Effector CD4-positive, alpha-beta T cell (primary cell): ENCODE measurements around the gene CELA2A.
"Not testable (repeated sequence)": the region's sequence is repeated elsewhere in the genome, so short reads cannot be mapped to it uniquely, and the experiment has no call there.

ENCODE experiments used
- DNase-seq: peaks from one replicate; pipeline ENCODE4 v3.0.0-alpha.2; 2020

The CELA2A gene

DNA sequence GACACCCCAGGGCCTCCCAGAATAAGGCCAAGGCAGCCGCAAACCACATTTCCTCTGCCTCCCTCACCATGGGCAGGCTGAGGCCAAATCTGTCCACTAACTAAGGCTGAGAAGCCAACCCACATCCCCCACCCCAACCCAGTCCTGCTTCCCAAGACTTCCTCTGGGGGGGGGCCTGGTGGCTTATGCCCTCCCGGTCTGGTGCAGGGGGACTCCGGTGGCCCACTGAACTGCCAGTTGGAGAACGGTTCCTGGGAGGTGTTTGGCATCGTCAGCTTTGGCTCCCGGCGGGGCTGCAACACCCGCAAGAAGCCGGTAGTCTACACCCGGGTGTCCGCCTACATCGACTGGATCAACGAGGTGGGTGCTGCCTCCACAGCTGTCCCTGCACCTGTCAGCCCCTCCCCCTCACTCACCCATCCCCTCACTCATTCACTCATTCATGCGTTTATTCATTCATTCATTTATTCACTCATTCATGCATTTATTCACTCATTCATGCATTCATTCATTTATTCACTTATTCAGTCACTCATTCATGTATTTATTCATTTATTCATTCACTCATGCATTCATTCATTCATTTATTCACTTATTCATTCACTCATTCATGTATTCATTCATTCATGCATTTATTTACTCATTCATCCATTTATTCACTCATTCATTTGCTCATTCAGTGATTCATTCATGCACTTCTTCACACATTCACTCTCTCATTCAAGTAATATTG is 11.0 kb upstream of the CELA2A start:
- no peak for DNase-seq

DNA sequence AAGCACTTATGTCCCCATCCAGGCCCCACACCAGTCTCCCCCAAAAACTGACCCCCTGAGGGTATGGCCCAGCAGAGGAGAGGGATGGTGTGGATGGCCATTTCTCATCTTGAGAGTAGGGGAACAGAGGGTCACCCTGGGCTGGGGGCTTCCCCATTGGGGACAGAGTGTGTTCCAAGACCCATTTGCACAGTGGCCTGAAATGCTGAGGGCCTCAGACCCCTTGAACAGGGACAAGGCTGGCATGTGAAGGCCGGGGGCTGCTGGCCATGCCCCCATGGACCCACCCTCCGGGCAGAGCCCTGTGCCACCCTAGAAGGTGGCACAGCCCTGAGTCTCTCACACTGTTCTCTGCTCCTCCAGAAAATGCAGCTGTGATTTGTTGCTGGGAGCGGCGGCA is 10.3 kb upstream of the CELA2A start:
- no peak for DNase-seq

DNA sequence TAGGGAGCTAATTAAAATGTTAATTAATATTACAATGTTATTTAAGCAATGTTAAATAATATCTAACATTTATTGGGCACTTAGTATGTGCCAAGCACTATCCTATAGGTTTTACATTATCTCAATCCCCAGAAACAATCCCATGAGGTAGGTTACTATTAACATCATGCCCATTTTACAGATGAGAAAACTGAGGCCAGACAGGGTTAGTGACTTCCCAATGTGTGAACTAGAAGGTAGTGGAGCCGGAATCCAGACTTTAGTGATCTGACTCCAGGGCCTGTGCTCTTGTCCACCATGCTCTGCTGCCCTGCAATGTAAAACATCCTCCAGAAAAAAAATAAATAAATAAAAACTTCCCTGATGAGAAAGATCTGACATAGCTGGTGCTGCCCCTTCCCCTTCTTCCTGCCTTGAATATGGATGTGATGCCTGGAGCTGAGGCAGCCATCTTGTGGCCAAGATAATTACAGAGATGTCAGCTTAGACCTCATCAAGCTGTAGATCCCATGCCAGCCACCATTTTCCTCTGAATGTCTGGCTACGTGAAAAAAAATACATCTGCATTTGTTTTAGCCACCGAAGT is 7.6 kb upstream of the CELA2A start:
- DNase-seq: no peak

DNA sequence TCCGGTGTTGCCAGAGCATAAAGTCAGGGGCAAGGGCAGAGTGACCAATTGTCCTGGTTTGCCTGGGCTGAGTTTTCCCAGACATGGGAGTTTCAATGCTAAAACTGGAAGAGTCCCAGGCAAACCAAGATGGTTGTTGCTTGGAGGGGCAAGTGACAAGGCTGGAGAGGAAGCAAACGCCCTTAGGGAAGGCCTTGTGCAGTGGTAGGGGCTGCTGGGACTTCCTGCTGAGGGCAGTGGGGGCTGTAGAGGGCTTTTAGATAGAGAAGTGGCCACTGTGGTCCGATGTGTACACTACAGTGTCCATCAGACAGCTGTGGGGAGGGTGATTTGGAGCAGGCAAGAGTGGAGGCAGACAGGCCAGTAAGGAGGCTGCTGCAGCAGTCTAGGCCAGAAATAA is 7.0 kb upstream of the CELA2A start:
- DNase-seq: no peak

DNA sequence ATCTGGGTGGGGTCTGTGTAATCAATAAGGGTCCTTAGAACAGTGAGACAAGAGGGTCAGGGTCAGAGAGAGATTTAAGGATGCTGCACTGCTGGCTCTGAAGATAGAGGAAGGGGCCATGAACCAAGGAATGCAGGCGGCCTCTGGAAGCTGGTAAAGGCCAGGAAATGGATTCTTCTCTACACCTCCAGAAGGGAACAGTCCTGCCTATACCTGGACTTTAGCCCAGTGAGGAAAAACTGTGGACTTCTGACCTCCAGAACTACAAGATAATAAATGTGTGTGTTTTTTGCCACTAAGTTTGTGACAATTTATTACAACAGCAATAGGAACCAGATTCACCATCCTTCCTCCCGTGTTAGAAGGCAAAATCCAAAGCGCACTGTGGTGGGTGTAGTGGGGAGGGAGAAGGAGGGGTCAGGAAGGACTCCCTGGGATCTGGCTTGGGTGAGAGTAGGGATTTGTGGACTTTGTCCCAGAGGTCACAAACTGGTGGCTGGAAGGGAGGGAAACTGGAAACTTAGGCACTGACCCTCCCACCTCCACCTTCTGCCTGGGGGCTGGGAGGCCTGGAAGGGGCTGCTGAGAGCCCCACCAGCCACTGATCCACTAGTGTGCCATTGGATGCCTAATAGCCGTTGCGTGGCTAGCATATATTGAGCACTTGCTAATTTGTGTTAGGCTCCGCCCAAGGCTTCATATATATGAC is 5.4 kb upstream of the CELA2A start:
- DNase-seq: no peak

DNA sequence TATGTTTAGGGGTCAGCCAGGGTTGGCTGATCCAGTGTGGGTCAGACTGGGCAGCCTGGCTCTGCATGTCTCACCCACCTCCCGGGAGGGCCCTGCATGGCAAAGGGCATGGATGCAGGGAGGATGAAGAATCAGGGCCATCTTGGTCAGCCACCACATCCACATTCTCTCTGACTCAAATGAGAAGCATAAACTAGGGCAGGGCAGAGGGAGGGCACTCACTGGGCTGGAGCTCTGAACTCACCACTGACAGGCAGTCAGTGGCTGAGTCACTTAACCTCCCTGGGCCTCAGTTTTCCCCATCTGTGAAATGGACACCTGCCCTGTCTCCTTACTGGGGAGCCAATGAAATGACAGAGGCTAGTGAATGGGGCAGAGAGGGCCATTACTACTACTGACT is 4.3 kb upstream of the CELA2A start:
- DNase-seq: no peak

DNA sequence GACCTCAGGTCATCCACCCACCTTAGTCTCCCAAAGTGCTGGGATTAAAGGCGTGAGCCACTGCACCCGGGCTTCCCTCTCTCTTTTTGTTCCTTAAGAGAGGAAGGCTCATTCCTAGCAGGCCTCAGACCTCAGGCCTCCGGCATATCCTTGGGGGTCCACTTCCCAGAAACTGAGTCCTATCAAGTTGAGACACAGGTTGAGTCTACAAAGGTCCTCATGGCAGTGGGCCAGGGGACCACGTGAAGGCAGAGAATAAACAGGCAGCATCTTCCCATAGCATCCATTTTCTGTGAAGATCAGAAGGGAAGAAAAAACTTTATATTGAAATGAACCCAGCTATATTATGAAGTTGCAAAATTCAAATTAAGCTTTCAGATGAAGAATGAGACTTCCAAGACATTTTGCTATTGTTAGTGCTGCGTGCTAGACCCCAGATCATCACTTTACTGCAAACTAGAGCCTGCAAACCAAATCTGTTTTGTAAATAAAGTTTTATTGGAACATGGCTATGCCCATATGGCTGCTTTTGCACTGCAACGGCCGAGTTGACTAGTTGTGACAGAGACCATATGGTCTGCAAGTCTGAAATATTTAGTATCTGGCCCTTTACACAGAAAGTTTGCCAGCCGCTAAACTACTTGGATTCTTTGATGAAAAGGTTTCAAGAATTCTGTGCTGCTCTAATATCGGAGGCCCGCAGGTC is 3.5 kb upstream of the CELA2A start:
- DNase-seq: no peak

DNA sequence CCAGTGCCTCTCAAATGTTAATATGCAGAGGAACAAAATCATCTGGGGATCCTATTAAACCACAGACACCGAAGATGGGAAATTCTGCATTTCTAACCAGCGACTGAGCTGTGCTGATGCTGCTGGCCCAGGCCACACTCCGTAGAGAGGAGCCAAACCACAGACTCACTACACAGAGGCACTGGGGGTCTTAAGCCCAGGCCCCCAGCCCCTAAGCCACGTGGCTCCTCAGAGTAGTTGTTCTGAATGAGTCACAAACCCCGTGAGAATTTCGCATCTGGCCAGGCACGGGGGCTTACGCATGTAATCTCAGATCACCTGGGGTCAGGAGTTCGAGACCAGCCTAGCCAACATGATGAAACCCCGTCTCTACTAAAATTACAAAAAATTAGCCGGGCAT is 2.8 kb upstream of the CELA2A start:
- no peak for DNase-seq

DNA sequence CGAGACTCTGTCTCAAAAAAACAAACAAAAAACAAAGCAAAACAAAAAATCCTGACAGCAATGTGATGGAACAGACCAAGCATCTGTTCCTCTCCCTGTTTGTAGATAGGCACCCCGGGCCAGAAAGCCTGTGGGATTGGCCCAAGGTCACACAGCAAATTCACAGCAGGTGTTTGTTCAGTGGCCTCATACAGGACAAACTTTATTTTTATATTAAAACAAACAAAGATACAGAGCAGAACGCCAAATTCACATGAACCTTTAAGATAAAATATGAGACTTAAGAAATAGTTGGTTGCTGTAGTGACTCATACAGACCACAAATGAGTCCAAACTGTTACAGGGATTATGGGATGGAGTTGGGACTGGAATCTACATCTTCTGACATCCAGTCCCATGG is 2.3 kb upstream of the CELA2A start:
- no peak for DNase-seq

DNA sequence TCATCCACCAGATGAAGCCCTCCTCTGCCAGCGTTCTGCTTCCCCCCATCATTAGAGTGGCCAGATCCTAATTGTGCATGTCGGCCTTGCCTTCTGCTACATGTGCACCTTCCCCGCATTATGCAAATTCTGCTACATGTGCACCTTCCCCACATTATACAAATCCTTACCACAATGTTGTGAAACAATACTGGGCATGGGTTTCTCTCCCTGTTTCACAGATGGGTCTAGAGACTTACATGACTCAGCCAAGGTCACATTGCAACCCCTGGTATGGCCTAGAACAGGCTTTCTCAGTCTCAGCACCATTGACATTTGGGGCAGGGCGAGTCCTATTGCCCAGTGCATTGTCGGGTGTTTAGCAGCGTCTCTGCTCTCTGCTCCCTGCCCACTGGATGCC is 1.0 kb upstream of the CELA2A start:
- DNase-seq: no peak

DNA sequence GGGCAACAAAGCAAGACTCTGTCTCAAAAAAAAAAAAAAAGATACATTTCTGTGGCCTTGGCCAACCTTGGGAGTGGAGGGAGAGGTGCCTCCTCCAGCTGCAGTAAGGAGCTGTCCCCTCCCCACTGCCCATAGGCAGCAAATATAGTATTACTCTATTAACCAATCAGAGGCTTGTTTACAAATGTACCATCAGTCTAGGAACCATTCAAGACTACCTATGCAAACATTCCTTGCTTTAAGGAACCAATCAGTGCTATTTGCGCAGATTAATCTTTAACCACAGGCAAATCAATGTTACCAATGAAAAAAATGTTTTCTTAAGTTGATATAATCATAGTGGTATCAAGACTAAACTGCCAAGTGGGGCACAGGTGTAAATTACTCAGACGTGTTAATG is 1.1 kb downstream of the CELA2A start:
- no peak for DNase-seq

DNA sequence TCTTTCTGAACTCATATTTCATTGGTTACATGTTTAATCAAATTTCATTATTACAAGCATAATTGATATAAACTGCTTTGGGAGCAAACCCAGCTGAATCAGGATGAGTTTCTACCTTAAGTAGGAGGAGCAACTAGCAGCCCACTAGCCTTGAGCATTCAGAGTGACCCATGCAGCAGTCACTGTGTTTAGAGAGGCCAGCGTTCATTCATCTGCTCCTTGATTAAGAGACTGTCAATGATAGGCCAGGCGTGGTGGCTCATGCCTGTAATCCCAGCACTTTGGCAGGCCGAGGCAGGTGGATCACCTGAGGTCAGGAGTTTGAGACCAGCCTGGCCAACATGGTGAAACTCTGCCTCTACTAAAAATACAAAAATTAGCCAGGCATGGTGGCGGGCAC is 1.9 kb downstream of the CELA2A start:
- not testable (repeated sequence) for DNase-seq

DNA sequence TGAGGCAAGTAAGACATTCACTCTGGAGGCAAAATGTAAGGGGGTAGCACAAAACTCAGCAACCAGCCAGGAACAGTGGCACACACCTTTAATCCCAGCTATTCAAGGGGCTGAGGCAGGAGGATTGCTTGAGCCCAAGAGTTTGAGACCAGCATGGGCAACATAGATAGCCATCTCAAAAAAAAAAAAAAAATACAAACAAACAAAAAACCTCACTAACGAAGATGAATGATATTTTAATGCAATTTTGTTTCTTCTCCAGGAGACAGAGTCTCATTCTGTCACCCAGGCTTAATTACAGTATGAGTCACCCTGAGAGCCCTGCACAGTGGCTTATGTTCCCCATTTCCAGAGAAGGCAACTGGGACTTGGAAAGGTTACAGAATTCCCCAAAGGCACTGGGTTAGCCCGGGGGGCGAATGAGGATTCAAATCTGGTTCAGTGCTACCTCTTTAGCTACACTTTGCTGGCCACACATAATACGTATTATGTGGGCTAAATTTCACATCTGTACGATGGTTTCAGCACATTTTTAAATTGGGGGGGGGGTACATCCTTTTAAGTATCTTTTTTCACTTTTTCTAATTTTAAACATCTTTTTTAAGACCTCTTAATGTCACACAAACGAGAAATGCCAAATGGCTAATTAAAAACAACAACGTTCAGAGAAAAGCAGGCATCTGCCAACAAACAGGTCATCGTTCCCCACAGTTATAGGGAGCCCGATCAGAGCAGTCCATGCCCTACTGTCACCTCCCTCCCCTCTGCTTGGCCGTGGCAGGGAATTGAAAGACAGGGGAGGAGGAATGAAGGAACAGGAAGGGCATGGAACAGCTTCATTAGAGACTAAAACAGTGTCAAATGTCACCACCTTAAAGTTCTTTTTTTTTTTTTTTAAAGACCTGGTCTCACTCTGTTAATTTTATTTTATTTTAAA is 3.5 kb downstream of the CELA2A start:
- no peak for DNase-seq

DNA sequence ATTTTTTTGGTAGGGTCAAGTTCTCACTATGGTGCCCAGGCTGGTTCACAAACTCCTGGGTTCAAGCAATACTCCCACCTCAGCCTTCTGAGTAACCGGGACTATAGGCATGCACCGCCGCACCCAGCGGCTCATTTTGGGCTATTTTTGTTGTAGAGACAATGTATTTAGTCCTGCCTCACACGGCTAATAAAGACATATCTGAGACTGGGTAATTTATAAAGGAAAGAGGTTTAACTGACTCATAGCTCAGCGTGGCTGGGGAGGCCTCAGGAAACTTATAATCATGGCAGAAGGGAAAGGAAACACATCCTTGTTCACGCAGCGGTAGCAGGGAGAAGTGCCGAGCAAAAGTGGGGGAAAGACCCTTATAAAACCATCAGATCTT is 4.2 kb downstream of the CELA2A start:
- DNase-seq: no peak

DNA sequence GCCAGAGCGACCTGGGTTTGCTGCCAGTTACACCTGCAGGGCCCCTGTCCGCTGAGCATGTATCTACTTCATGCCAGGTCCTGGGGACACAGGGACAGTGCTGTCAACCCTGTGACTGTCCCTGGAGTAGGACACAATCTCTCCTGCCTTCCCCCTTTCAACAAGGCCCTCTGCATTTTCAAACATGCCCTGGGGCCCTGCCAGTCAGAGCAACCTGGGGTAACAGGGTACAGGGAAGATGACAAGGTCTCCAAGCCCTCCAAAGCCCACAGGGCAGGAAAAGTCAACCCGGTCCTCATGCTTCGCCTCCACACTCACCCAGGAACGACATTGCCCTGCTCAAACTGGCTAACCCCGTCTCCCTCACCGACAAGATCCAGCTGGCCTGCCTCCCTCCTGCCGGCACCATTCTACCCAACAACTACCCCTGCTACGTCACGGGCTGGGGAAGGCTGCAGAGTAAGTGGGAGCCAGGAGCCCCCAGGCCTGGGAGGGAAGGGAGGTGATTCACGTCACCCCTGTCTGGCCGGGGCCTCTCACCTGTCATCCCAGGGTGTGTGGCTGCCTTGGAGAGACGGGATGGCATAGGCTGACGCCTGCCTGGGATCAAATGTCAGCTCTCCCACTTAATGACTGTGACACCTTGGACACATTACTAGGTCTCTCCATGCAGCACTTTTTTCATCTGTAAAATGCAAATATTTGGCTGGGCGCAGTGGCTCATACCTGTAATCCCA is 6.7 kb downstream of the CELA2A start:
- DNase-seq: not testable (repeated sequence)

DNA sequence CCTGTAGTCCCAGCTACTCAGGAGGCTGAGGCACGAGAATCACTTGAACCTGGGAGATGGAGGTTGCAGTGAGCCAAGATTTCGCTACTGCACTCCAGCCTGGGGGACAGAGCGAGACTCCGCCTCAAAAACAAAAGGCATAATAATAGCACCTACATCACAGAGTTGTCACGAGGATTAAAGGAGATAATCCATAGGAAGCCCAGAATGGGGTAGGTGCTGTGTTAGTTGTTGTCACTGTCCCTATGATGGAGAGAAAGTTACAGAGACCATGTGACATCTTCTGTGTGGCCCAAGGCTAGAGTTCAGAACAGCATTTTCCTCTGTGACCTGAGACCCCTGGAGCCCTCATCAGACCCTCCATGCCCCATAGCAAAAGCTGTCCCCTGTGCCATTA is 7.4 kb downstream of the CELA2A start:
- DNase-seq: not testable (repeated sequence)

DNA sequence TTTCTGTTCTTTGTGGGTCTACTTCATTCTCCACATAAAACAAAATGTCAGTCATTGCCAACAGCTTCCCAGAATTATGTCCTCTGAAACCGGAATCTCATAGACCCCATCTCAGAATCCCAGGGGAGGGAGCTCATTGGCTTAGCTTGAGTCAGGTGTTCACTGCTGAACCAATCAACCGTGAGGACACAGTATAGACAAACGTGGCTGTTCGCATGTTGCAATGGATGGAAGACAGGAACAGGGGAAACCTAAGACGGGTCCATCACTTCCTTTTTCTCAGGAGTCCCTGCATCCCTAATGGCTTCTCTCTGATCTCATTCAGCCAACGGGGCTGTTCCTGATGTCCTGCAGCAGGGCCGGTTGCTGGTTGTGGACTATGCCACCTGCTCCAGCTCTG is 9.1 kb downstream of the CELA2A start:
- no peak for DNase-seq

DNA sequence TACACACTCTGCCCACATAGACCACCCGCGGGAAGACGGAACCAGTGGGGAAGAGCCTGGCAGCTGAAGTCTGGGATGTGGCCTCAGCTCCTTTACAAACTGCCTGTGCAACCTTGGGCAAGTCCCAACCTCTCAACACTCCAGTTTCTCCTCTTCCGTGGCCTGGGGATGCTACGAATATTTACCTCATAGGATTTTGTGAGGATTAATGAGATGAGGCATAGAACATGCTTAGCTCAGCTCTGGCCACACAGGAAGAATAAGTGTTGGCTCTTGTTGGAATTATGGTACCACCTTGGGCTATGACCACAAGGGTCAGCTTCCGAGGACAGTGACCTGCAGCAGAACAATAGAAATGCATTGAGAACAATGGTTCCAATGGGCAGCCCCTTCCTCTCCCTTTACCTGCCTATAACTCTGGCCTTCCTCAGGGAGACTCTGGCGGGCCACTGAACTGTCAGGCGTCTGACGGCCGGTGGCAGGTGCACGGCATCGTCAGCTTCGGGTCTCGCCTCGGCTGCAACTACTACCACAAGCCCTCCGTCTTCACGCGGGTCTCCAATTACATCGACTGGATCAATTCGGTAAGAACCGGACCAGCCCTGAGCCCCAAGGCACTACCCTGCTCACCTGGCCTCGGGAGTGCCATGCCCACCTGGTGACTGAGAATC is 10.6 kb downstream of the CELA2A start:
- DNase-seq: not testable (repeated sequence)

DNA sequence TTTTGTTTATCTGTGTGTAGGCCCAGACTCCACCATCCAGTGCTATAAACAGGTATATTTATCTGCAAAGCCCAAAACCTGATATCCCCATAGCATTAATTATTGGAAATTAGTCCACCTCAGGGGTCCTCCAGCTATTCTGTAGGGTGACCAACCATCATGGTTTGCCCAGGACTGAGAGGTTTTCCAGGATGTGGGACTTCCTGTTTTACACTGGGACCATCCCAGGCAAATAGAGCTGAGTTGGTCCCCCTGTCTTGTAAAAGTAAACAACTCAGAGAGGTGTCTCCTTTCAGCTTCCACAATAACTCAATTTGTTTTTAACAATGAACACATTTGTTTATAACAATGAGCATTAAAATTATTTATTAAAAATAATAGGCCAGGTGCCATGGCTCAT is 11.6 kb downstream of the CELA2A start:
- no peak for DNase-seq

DNA sequence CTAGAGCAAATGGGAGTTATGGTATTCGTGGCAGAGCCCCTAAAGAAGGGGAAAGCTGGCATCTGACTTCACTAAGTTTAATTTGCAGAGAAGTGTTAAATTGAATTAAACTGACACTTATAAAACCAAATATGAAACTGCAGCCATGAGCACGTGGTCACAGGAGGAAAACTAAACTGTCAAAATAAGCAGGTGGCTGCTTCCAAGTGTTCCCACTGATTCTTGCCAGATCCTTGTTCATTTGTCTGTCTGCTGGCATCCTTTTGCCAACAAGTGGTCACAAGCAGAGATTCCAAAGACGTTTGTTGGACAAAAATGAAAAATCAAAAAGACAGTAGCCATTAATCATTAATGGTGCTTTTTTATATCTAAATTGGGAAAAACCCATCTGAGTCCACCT is 12.8 kb downstream of the CELA2A start:
- DNase-seq: no peak

DNA sequence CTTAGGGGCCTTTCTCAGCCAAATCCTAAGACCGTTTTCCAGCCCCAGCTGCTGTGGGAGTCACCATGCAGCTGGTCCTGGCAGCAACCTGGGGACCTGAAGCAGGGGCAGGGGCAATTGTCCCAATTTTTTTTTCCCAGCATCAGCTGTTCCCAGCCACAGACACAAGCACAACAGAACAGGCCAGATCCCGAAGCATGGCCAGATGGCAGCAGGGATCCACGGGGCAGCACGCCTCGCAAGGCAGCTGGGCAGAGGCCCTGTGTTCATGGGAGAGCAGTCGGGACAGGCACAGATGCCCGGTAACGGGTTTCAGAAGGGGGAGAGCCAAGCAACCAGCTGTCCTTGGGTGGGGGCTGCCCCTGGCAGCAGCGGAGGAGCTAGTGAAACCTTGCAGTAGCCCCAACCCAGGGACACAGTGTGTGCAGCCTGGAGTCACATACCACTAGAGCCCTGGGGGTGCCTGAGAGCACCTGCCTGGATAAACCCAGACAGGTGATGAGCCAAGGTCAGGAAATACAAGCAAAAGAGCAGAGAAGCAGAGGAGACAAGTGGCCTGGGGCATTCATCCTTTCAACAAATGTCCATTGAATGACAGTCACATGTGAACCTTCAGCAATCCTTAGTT is 13.4 kb downstream of the CELA2A start:
- DNase-seq: not testable (repeated sequence)
